Right lobe of liver (tissue), 4 donors: Measurements from ENCODE around the gene TUB.

Source experiments
- CTCF ChIP-seq, 4 donors: fragments of 200-600 bp in 3 of 4; fragments of 450-650 bp in 1 of 4; IDR thresholded peaks; one replicate each; pipeline versions ENCODE4 v1.5.1 to v1.8.0; 2016 to 2022; ENCODE audit warnings: antibody characterized with exemption in 4 of 4, mild to moderate bottlenecking in 2 of 4
- POLR2A ChIP-seq: fragments of 450-650 bp; IDR thresholded peaks from one replicate; pipeline ENCODE4 v1.6.1; 2017; ENCODE audit warnings: antibody characterized with exemption, mild to moderate bottlenecking
- donor health status: DM: no; HTN: no; CAD: no.
- donor health status: DM: no; HTN: no; CAD: no.
- donor health status: DM: no; HTN: yes; CAD: no.

- TF ChIP-seq CTCF (IDR thresholded peaks at IDR 0.05) (no peak), POLR2A (no peak)
Measured at GRCh38 chr11:8063324-8063723, 17.7 kb upstream of the TUB start.
